Esophagus squamous epithelium (tissue), 5 donors: ENCODE results near the gene LRBA. TPM values are rescaled to one million over a fixed set of nuclear protein-coding genes. Genes with fewer than 3 reads are reported as not detected.

Source experiments
- DNase-seq: peaks from one replicate; lab custom pipeline; 2025; lab: John Stamatoyannopoulos, UW
- H3K27ac ChIP-seq, 4 donors: fragments of 200-600 bp; sonication (generic); one replicate each; pipeline ENCODE4 v1.5.1; 2016 to 2019; ENCODE audit warnings: mild to moderate bottlenecking in 1 of 4
- H3K27me3 ChIP-seq, 4 donors: fragments of 200-600 bp; sonication (generic); 1 replicate in 3 of 4; 2 replicates in 1 of 4; pipeline versions ENCODE4 v1.5.1 to v1.6.0; 2017 to 2021; ENCODE audit warnings: antibody characterized with exemption in 1 of 4
- H3K36me3 ChIP-seq, 3 donors: fragments of 200-600 bp; sonication (generic); one replicate each; pipeline ENCODE4 v1.5.1; 2016 to 2019
- H3K4me1 ChIP-seq, 3 donors: fragments of 200-600 bp; sonication (generic); one replicate each; pipeline ENCODE4 v1.5.1; 2017 to 2019
- H3K4me3 ChIP-seq, 4 donors: fragments of 200-600 bp; sonication (generic); 1 replicate in 3 of 4; 2 replicates in 1 of 4; pipeline ENCODE4 v1.5.1; 2016 to 2019; ENCODE audit warnings: mild to moderate bottlenecking in 2 of 4, moderate library complexity in 1 of 4
- H3K9me3 ChIP-seq, 3 donors: fragments of 200-600 bp; sonication (generic); one replicate each; pipeline ENCODE4 v1.5.1; 2016 to 2019
- POLR2A ChIP-seq, 4 donors: fragments of 450-650 bp; IDR thresholded peaks; one replicate each; pipeline ENCODE4 v1.6.1; 2017; ENCODE audit warnings: antibody characterized with exemption in 4 of 4, mild to moderate bottlenecking in 4 of 4, moderate library complexity in 3 of 4
- WGBS, 2 donors: methylation state at CpG; one replicate each; pipeline ENCODE4 v1.1.5; 2018; 5-methylcytosine and 5-hydroxymethylcytosine counted together
- intact Hi-C: fragments of 100-400 bp; cut with DNase I; formaldehyde crosslinking; loops from one replicate; pipeline ENCODE4 v1.15.0; 2022
- total RNA-seq, 4 donors: library from RNA; depleted of rRNA; stranded (reverse); fragments of >200 nt; gene quantifications; one replicate each; pipeline ENCODE4 v1.1.0, GENCODE V29; 2016
- TF ChIP-seq, protein P1 (sequence below), 6 experiments: fragments of 450-650 bp in 4 of 6; fragments of 200-600 bp in 2 of 6; sonication (generic) in 2 of 6; IDR thresholded peaks; one replicate each; pipeline ENCODE4 v1.5.1; 2016 to 2019; ENCODE audit warnings: antibody characterized with exemption in 6 of 6, mild to moderate bottlenecking in 4 of 6, moderate library complexity in 4 of 6
- donor health status: DM: yes; HTN: yes; CAD: no.

The LRBA gene
- total RNA-seq, 4 donors from 2014 or later, result 54.7 to 91.8 (median 66.2) TPM

GRCh38 chr4:150699599-150699998 is 315.5 kb downstream of the LRBA start:
- Histone ChIP-seq H3K27ac (no peak overlapping the region), H3K27me3 (no peaks in the 10 kb centered on the region), H3K4me3 (no peak overlapping the region), H3K9me3 (no peaks in the 10 kb centered on the region), H3K4me1 (no peaks in the 10 kb centered on the region), H3K36me3 (no peaks in the 10 kb centered on the region)
- TF ChIP-seq, protein P1, sequence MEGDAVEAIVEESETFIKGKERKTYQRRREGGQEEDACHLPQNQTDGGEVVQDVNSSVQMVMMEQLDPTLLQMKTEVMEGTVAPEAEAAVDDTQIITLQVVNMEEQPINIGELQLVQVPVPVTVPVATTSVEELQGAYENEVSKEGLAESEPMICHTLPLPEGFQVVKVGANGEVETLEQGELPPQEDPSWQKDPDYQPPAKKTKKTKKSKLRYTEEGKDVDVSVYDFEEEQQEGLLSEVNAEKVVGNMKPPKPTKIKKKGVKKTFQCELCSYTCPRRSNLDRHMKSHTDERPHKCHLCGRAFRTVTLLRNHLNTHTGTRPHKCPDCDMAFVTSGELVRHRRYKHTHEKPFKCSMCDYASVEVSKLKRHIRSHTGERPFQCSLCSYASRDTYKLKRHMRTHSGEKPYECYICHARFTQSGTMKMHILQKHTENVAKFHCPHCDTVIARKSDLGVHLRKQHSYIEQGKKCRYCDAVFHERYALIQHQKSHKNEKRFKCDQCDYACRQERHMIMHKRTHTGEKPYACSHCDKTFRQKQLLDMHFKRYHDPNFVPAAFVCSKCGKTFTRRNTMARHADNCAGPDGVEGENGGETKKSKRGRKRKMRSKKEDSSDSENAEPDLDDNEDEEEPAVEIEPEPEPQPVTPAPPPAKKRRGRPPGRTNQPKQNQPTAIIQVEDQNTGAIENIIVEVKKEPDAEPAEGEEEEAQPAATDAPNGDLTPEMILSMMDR (IDR thresholded peaks at IDR 0.05), result no peak
- no peak for TF ChIP-seq POLR2A (IDR thresholded peaks at IDR 0.05)
- intact Hi-C loops, result no loop called here
- no peak for DNase-seq

DNA sequence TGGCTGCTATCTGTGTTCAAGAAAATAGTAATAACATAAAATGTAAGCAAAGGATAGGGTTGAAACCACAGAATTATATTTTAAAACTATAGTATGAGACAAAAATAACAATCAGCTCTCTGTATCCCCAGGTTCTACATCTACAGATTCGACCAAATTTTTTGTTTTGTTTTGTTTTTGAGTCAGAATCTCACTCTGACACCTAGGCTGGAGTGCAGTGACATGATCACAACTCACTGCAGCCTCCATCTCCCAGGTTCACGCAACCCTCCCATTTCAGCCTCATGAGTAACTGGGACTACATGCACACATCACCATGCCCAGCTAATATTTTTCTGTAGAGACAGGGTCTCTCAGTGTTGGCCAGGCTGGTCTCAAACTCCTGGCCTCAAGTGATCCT is 319.9 kb downstream of the LRBA start:
- Histone ChIP-seq H3K4me3 (no peak overlapping the region), H3K4me1 (no peaks in the 10 kb centered on the region), H3K36me3 (no peaks in the 10 kb centered on the region), H3K9me3 (no peaks in the 10 kb centered on the region), H3K27ac (no peak overlapping the region), H3K27me3 (no peaks in the 10 kb centered on the region)
- no peak for DNase-seq
- TF ChIP-seq, protein P1 (IDR thresholded peaks at IDR 0.05), result no peak
- TF ChIP-seq POLR2A (IDR thresholded peaks at IDR 0.05), result no peak
- intact Hi-C loops, result no loop called here
- 73% methylated on average over 2 of the region's 2 CpGs for WGBS, 2 donors

GRCh38 chr4:150694438-150694837 is 320.6 kb downstream of the LRBA start:
- Histone ChIP-seq H3K27me3 (no peaks in the 10 kb centered on the region), H3K9me3 (no peaks in the 10 kb centered on the region), H3K4me1 (no peaks in the 10 kb centered on the region), H3K27ac (no peak overlapping the region), H3K36me3 (no peaks in the 10 kb centered on the region), H3K4me3 (no peak overlapping the region)
- TF ChIP-seq, protein P1 (IDR thresholded peaks at IDR 0.05), result no peak
- no peak for TF ChIP-seq POLR2A (IDR thresholded peaks at IDR 0.05)
- no peak for DNase-seq
- intact Hi-C loops, result no loop called here
- whole genome bisulfite sequencing, 2 donors, result 65 to 85% methylated on average over 2 of the region's 2 CpGs

DNA sequence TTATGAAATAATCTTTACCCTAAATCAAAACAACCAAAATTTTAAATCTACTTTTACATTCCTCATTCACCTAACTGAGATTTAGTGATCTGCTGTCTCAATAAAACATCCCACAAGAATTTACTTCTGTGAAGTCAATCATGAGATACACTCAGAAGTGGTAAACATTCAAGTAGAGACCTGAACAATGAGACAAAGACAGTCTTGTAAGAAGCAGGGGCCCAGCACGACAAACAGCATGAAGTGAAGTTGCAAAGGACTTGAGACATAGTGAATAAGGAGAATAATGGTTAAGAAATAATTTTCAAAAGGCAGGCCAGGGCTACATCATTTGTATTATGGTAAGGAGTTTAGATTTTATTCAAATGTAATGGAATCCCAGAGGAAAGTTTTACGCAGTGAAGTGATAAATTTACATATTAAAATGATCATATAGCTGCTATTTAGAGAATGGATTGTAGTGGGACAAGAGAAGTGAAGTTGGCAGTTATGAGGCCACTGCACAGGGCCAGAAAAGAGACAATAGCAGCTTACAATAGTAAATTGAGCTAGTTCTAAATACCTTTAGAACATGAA is 331.2 kb downstream of the LRBA start:
- DNase-seq, result no peak
- H3K36me3 ChIP-seq, result peaks cover 0 to 5% (median 0%) of the 10 kb centered on the region in 3 donors
- intact Hi-C loops, result no loop called here
- no peaks in the 10 kb centered on the region for H3K4me1 ChIP-seq
- H3K9me3 ChIP-seq, result no peaks in the 10 kb centered on the region
- H3K27me3 ChIP-seq, result no peaks in the 10 kb centered on the region
- H3K4me3 ChIP-seq, result no peak overlapping the region
- no peak for TF ChIP-seq POLR2A (IDR thresholded peaks at IDR 0.05)
- TF ChIP-seq, protein P1 (IDR thresholded peaks at IDR 0.05), result no peak
- H3K27ac ChIP-seq, result no peak overlapping the region
- WGBS, 2 donors, result 88 to 89% methylated on average over 2 of the region's 2 CpGs

- no peak for DNase-seq
- H3K27ac ChIP-seq, result no peak overlapping the region
- H3K36me3 ChIP-seq, result peaks cover 0 to 5% (median 0%) of the 10 kb centered on the region in 3 donors
- H3K4me3 ChIP-seq, result no peak overlapping the region
- 96 to 97% methylated on average over 1 of the region's 1 CpG for WGBS, 2 donors
- TF ChIP-seq, protein P1 (IDR thresholded peaks at IDR 0.05), result no peak
- TF ChIP-seq POLR2A (IDR thresholded peaks at IDR 0.05), result no peak
- H3K27me3 ChIP-seq, result no peaks in the 10 kb centered on the region
- H3K4me1 ChIP-seq, result no peaks in the 10 kb centered on the region
- intact Hi-C loops, result no loop called here
- H3K9me3 ChIP-seq, result no peaks in the 10 kb centered on the region
Measured at GRCh38 chr4:150682126-150682525, 333.0 kb downstream of the LRBA start.
